Measurements from ENCODE around the gene PLCG2. TPM values are rescaled to one million over a fixed set of nuclear protein-coding genes. Genes with fewer than 3 reads are reported as not detected.

PLCG2 gene
- total RNA-seq, 1 experiment from 2014 or later = 3.5 TPM

DNA sequence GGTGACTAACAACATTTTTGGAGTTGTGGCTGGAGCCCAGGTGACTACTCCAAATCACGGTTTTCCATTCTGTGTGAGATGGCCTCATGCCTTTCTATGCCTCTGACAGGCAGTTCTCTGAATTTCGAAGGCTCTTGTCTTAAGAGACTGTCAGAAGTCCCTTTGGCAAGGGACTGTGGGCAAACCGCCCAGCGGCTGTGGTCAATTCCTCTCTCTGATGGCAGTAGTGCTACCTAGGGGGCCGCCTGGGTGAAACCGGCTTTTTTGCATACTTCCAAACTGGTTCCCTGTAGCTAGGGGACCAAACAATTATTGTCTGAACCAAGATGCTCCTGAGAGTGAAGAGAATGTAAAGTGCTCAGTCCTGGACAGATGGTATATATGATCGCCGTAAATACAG, 145.9 kb downstream of the PLCG2 start:
- H3K4me1 ChIP-seq (ENCODE audit: insufficient read depth, low read length) = no peaks in the 10 kb centered on the region
- intact Hi-C loops (cut with micrococcal nuclease) = no loop called here
- no peak overlapping the region for H2AFZ ChIP-seq (ENCODE audit: low read length)
- H4K20me1 ChIP-seq (ENCODE audit: low read length) = no peaks in the 10 kb centered on the region
- no peaks in the 10 kb centered on the region for H3F3A ChIP-seq (ENCODE audit: low read length, unreplicated experiment)
- no peak overlapping the region for H3K27ac ChIP-seq (ENCODE audit: low read length)
- CTCF ChIA-PET = no interaction called here
- no peak overlapping the region for H3K9ac ChIP-seq (ENCODE audit: low read length)
- H3K4me2 ChIP-seq (ENCODE audit: low read length) = no peak overlapping the region
- H3K79me2 ChIP-seq (ENCODE audit: low read length) = no peaks in the 10 kb centered on the region
- H3K27me3 ChIP-seq (ENCODE audit: low read length) = no peaks in the 10 kb centered on the region
- DNase-seq = no peak
- H3K9me3 ChIP-seq (ENCODE audit: low read length) = no peaks in the 10 kb centered on the region
- H3K4me3 ChIP-seq (ENCODE audit: low read length) = no peak overlapping the region
- BruUV-seq (replicated peaks) = no TSS peak
- H3K36me3 ChIP-seq (ENCODE audit: low read depth, low read length) = no peaks in the 10 kb centered on the region
- POLR2A ChIA-PET (ENCODE audit: unreplicated experiment) = no interaction called here
- H3K9me2 ChIP-seq (replicated peaks; ENCODE audit: low read length) = no peaks in the 10 kb centered on the region
- TF ChIP-seq, protein P1, sequence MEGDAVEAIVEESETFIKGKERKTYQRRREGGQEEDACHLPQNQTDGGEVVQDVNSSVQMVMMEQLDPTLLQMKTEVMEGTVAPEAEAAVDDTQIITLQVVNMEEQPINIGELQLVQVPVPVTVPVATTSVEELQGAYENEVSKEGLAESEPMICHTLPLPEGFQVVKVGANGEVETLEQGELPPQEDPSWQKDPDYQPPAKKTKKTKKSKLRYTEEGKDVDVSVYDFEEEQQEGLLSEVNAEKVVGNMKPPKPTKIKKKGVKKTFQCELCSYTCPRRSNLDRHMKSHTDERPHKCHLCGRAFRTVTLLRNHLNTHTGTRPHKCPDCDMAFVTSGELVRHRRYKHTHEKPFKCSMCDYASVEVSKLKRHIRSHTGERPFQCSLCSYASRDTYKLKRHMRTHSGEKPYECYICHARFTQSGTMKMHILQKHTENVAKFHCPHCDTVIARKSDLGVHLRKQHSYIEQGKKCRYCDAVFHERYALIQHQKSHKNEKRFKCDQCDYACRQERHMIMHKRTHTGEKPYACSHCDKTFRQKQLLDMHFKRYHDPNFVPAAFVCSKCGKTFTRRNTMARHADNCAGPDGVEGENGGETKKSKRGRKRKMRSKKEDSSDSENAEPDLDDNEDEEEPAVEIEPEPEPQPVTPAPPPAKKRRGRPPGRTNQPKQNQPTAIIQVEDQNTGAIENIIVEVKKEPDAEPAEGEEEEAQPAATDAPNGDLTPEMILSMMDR (conservative IDR thresholded peaks at IDR 0.05; ENCODE audit: low read depth, low read length) = no peak
- no peak for TF ChIP-seq EZH2phosphoT487 (IDR thresholded peaks at IDR 0.05; ENCODE audit: borderline replicate concordance, low read length)
- no peak for TF ChIP-seq EZH2 (IDR thresholded peaks at IDR 0.05; ENCODE audit: low read length, unreplicated experiment)
- ATAC-seq = no peak

DNA sequence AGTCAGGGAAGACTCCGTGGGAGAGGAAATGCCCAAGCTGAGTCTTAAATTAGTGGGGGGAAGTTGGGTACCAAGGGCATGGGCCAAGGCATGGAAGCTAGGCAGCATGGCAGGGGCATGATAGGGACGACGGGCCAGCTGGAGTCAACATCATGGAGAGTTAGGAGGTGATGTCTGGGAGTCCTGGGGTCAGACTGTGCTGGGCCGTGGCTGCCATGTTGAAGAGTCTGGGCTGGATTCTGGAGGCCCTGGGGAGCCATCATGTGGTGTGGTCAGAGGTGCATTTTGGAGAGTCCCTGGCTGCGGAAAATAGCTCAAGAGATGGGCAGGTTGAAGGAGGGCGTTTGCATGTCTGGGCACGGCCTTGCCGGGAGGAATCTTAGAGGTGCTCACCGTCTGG, 146.9 kb downstream of the PLCG2 start:
- no peaks in the 10 kb centered on the region for H3K36me3 ChIP-seq (ENCODE audit: low read depth, low read length)
- H3K27ac ChIP-seq (ENCODE audit: low read length) = no peak overlapping the region
- H4K20me1 ChIP-seq (ENCODE audit: low read length) = no peaks in the 10 kb centered on the region
- DNase-seq (no peak), ATAC-seq (no peak)
- BruUV-seq (replicated peaks) = no TSS peak
- intact Hi-C loops (cut with micrococcal nuclease) = no loop called here
- ChIA-PET CTCF (no interaction called here), POLR2A (ENCODE audit: unreplicated experiment) (no interaction called here)
- H3K9me3 ChIP-seq (ENCODE audit: low read length) = no peaks in the 10 kb centered on the region
- H3K9me2 ChIP-seq (replicated peaks; ENCODE audit: low read length) = no peaks in the 10 kb centered on the region
- H3K27me3 ChIP-seq (ENCODE audit: low read length) = no peaks in the 10 kb centered on the region
- H3K4me3 ChIP-seq (ENCODE audit: low read length) = no peak overlapping the region
- H2AFZ ChIP-seq (ENCODE audit: low read length) = no peak overlapping the region
- TF ChIP-seq, protein P1 (conservative IDR thresholded peaks at IDR 0.05; ENCODE audit: low read depth, low read length) = no peak
- TF ChIP-seq EZH2 (IDR thresholded peaks at IDR 0.05; ENCODE audit: low read length, unreplicated experiment) (no peak), EZH2phosphoT487 (IDR thresholded peaks at IDR 0.05; ENCODE audit: borderline replicate concordance, low read length) (no peak)
- no peaks in the 10 kb centered on the region for H3K4me1 ChIP-seq (ENCODE audit: insufficient read depth, low read length)
- H3F3A ChIP-seq (ENCODE audit: low read length, unreplicated experiment) = no peaks in the 10 kb centered on the region
- H3K79me2 ChIP-seq (ENCODE audit: low read length) = no peaks in the 10 kb centered on the region
- H3K4me2 ChIP-seq (ENCODE audit: low read length) = no peak overlapping the region
- no peak overlapping the region for H3K9ac ChIP-seq (ENCODE audit: low read length)

DNA sequence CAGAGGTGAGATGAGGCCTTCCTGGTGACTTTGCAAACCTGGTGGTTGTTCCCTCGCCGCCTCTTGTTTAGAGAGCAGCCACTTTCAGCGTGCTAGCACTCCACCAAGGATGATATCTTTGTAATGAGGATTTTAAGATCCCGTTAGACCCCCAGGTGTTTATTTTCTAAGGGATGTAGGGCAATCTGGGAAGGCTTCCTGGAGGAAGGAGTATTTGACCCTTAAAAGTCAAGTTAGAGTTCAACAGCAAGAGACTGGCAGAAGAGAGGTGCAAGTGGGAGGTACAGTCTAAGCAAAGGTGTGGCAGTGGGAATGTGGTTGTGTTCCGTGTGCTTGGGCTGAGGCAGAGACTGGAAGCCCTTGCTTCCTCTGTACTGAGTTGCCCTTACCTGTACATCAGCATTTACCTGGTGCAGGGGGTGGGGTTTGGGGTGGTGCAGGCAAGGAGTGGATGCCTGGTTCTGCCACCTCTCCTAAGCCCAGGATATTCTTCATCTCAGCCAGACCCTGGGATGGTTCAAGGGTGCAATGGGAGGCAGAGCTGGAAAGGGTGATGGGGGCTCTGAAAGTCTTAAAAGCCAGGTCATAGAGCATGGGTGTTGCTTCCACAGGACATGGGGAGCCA, 148.6 kb downstream of the PLCG2 start:
- no peak overlapping the region for H3K27ac ChIP-seq (ENCODE audit: low read length)
- no peaks in the 10 kb centered on the region for H3K79me2 ChIP-seq (ENCODE audit: low read length)
- TF ChIP-seq EZH2 (IDR thresholded peaks at IDR 0.05; ENCODE audit: low read length, unreplicated experiment) (no peak), EZH2phosphoT487 (IDR thresholded peaks at IDR 0.05; ENCODE audit: borderline replicate concordance, low read length) (no peak)
- TF ChIP-seq, protein P1 (conservative IDR thresholded peaks at IDR 0.05; ENCODE audit: low read depth, low read length) = no peak
- ChIA-PET POLR2A (ENCODE audit: unreplicated experiment) (no interaction called here), CTCF (no interaction called here)
- no peak overlapping the region for H3K9ac ChIP-seq (ENCODE audit: low read length)
- H3K4me2 ChIP-seq (ENCODE audit: low read length) = no peak overlapping the region
- DNase-seq (no peak), ATAC-seq (no peak)
- no peaks in the 10 kb centered on the region for H3K9me2 ChIP-seq (replicated peaks; ENCODE audit: low read length)
- no peaks in the 10 kb centered on the region for H3K27me3 ChIP-seq (ENCODE audit: low read length)
- no peaks in the 10 kb centered on the region for H3K9me3 ChIP-seq (ENCODE audit: low read length)
- BruUV-seq (replicated peaks) = no TSS peak
- no peaks in the 10 kb centered on the region for H3K36me3 ChIP-seq (ENCODE audit: low read depth, low read length)
- intact Hi-C loops (cut with micrococcal nuclease) = no loop called here
- H3F3A ChIP-seq (ENCODE audit: low read length, unreplicated experiment) = no peaks in the 10 kb centered on the region
- no peak overlapping the region for H2AFZ ChIP-seq (ENCODE audit: low read length)
- no peaks in the 10 kb centered on the region for H4K20me1 ChIP-seq (ENCODE audit: low read length)
- H3K4me3 ChIP-seq (ENCODE audit: low read length) = no peak overlapping the region
- no peaks in the 10 kb centered on the region for H3K4me1 ChIP-seq (ENCODE audit: insufficient read depth, low read length)
